ENCODE results near the gene ACLY.
"Not testable (repeated sequence)": the region's sequence is repeated elsewhere in the genome, so short reads cannot be mapped to it uniquely, and the experiment has no call there.

The ACLY gene

DNA sequence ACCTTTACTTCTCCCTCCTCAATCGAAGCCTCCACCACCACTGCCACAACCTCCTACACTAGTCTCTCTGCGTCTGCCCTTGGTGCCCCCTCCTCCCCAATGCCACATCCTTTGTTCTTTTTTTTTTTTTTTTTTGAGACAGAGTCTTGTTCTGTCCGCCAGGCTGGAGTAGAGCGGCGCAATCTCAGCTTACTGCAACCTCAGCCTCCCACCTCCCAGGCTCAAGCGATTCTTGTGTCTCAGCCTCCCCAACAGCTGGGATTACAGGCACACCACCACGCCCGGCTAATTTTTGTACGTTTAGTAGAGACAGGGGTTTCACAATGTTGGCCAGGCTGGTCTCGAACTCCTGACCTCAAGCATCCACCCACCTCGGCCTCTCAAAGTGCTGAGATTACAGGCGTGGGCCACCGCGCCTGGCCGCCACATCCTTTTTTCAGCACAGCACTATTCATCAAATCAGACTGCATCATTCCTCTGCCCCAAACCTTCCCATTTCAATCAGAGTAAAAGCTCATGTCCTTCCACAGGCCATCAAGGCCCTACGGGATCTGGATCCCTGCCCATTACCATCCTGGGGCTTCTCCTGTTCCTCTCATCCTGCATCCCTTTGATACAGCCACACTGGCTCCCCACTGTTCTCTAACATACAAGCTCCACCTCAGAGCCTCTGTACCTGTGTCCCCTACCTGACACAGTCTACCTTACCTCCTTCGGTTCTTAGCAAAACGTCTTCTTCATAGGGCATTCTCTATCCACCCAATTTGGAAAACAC, 55.5 kb downstream of the ACLY start:
- H3K4me3 ChIP-seq (replicated peaks; ENCODE audit: insufficient read depth, low read length), result no peak overlapping the region
- H3K27ac ChIP-seq (replicated peaks), result no peak overlapping the region
- no peak for DNase-seq (ENCODE audit: low read depth in 1 of 2, low spot score in 1 of 2)
- TF ChIP-seq GABPA (IDR thresholded peaks at IDR 0.05; ENCODE audit: low read depth) (no peak), SPI1 (IDR thresholded peaks at IDR 0.05; ENCODE audit: borderline replicate concordance, low read depth) (no peak), POLR2AphosphoS5 (IDR thresholded peaks at IDR 0.05; ENCODE audit: low read depth) (no peak)
- TF ChIP-seq, protein P1, sequence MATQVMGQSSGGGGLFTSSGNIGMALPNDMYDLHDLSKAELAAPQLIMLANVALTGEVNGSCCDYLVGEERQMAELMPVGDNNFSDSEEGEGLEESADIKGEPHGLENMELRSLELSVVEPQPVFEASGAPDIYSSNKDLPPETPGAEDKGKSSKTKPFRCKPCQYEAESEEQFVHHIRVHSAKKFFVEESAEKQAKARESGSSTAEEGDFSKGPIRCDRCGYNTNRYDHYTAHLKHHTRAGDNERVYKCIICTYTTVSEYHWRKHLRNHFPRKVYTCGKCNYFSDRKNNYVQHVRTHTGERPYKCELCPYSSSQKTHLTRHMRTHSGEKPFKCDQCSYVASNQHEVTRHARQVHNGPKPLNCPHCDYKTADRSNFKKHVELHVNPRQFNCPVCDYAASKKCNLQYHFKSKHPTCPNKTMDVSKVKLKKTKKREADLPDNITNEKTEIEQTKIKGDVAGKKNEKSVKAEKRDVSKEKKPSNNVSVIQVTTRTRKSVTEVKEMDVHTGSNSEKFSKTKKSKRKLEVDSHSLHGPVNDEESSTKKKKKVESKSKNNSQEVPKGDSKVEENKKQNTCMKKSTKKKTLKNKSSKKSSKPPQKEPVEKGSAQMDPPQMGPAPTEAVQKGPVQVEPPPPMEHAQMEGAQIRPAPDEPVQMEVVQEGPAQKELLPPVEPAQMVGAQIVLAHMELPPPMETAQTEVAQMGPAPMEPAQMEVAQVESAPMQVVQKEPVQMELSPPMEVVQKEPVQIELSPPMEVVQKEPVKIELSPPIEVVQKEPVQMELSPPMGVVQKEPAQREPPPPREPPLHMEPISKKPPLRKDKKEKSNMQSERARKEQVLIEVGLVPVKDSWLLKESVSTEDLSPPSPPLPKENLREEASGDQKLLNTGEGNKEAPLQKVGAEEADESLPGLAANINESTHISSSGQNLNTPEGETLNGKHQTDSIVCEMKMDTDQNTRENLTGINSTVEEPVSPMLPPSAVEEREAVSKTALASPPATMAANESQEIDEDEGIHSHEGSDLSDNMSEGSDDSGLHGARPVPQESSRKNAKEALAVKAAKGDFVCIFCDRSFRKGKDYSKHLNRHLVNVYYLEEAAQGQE (IDR thresholded peaks at IDR 0.05; ENCODE audit: insufficient replicate concordance, low read depth), result no peak
- TF ChIP-seq, protein P2, sequence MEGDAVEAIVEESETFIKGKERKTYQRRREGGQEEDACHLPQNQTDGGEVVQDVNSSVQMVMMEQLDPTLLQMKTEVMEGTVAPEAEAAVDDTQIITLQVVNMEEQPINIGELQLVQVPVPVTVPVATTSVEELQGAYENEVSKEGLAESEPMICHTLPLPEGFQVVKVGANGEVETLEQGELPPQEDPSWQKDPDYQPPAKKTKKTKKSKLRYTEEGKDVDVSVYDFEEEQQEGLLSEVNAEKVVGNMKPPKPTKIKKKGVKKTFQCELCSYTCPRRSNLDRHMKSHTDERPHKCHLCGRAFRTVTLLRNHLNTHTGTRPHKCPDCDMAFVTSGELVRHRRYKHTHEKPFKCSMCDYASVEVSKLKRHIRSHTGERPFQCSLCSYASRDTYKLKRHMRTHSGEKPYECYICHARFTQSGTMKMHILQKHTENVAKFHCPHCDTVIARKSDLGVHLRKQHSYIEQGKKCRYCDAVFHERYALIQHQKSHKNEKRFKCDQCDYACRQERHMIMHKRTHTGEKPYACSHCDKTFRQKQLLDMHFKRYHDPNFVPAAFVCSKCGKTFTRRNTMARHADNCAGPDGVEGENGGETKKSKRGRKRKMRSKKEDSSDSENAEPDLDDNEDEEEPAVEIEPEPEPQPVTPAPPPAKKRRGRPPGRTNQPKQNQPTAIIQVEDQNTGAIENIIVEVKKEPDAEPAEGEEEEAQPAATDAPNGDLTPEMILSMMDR (IDR thresholded peaks at IDR 0.05; ENCODE audit: insufficient read depth, low read length), result no peak
- no peaks in the 10 kb centered on the region for H3K27me3 ChIP-seq (ENCODE audit: insufficient read depth, poor library complexity, severe bottlenecking)

- DNase-seq (ENCODE audit: low read depth in 1 of 2, low spot score in 1 of 2), result no peak
- TF ChIP-seq GABPA (IDR thresholded peaks at IDR 0.05; ENCODE audit: low read depth) (no peak), SPI1 (IDR thresholded peaks at IDR 0.05; ENCODE audit: borderline replicate concordance, low read depth) (no peak), POLR2AphosphoS5 (IDR thresholded peaks at IDR 0.05; ENCODE audit: low read depth) (no peak)
- TF ChIP-seq, protein P1 (IDR thresholded peaks at IDR 0.05; ENCODE audit: insufficient replicate concordance, low read depth), result no peak
- TF ChIP-seq, protein P2 (IDR thresholded peaks at IDR 0.05; ENCODE audit: insufficient read depth, low read length), result no peak
- Histone ChIP-seq H3K4me3 (replicated peaks; ENCODE audit: insufficient read depth, low read length) (no peak overlapping the region), H3K27ac (replicated peaks) (no peak overlapping the region), H3K27me3 (ENCODE audit: insufficient read depth, poor library complexity, severe bottlenecking) (no peaks in the 10 kb centered on the region)
Observed at GRCh38 chr17:41860254-41860931, 58.4 kb downstream of the ACLY start.

DNA sequence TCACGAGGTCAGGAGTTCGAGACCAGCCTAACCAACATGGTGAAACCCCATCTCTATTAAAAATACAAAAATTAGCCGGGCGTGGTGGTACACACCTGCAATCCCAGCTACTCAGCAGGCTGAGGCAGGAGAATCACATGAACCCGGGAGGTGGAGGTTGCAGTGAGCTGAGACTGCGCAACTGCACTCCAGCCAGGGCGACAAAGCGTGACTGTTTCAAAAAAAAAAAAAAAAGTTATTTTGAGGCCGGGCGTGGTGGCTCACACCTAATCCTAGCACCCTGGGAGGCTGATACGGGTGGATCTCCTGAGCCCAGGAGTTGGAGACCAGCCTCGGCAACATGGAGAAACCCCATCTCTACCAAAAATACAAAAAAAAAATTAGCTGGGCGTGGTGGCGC, 67.4 kb downstream of the ACLY start:
- H3K27ac ChIP-seq (replicated peaks); H3K4me3 ChIP-seq (replicated peaks; ENCODE audit: insufficient read depth, low read length); H3K27me3 ChIP-seq (ENCODE audit: insufficient read depth, poor library complexity, severe bottlenecking); DNase-seq (ENCODE audit: low read depth in 1 of 2, low spot score in 1 of 2): not testable (repeated sequence)

GRCh38 chr17:41849251-41849990, 69.3 kb downstream of the ACLY start:
- no peak for DNase-seq (ENCODE audit: low read depth in 1 of 2, low spot score in 1 of 2)
- Histone ChIP-seq H3K27ac (replicated peaks) (no peak overlapping the region), H3K4me3 (replicated peaks; ENCODE audit: insufficient read depth, low read length) (no peak overlapping the region), H3K27me3 (ENCODE audit: insufficient read depth, poor library complexity, severe bottlenecking) (no peaks in the 10 kb centered on the region)
- no peak for TF ChIP-seq SPI1 (IDR thresholded peaks at IDR 0.05; ENCODE audit: borderline replicate concordance, low read depth)
- no peak for TF ChIP-seq POLR2AphosphoS5 (IDR thresholded peaks at IDR 0.05; ENCODE audit: low read depth)
- TF ChIP-seq, protein P1 (IDR thresholded peaks at IDR 0.05; ENCODE audit: insufficient replicate concordance, low read depth), result no peak
- TF ChIP-seq GABPA (IDR thresholded peaks at IDR 0.05; ENCODE audit: low read depth), result no peak
- TF ChIP-seq, protein P2 (IDR thresholded peaks at IDR 0.05; ENCODE audit: insufficient read depth, low read length), result no peak
